Endothelial cell of umbilical vein (primary cell): Measurements from ENCODE around the gene OR5L1.

Experiments
- CTCF ChIP-seq, 2 donors: IDR thresholded peaks; 1 replicate in 1 of 2; 2 replicates in 1 of 2; pipeline ENCODE4 v1.5.1; 2011; ENCODE audit warnings: low read length in 2 of 2, mild to moderate bottlenecking in 2 of 2, moderate library complexity in 2 of 2, control low read depth in 1 of 2, inconsistent platforms in 1 of 2, low read depth in 1 of 2; ENCODE audit not compliant: insufficient read depth in 1 of 2; ENCODE audit errors: extremely low read depth in 1 of 2
- EZH2 ChIP-seq: IDR thresholded peaks from 2 replicates; pipeline ENCODE4 v1.6.1; 2012; ENCODE audit warnings: borderline replicate concordance, low read depth, mild to moderate bottlenecking, moderate library complexity, low read length, inconsistent platforms; ENCODE audit not compliant: severe bottlenecking
- GATA2 ChIP-seq: IDR thresholded peaks from 2 replicates; pipeline ENCODE4 v1.7.0; 2011; ENCODE audit warnings: low read depth, mild to moderate bottlenecking, moderate library complexity, mixed read lengths, low read length; ENCODE audit not compliant: insufficient read length, insufficient read depth
- MAX ChIP-seq: IDR thresholded peaks from 2 replicates; pipeline ENCODE4 v1.6.1; 2011; ENCODE audit not compliant: insufficient read depth, insufficient read length
- MYC ChIP-seq: IDR thresholded peaks from one replicate; pipeline ENCODE4 v1.6.1; 2011; ENCODE audit warnings: mild to moderate bottlenecking, low read depth, low read length
- POLR2A ChIP-seq: IDR thresholded peaks from 2 replicates; pipeline ENCODE4 v1.6.1; 2012; ENCODE audit warnings: low read depth, mild to moderate bottlenecking, control low read depth, low read length
- POLR2AphosphoS5 ChIP-seq: IDR thresholded peaks from 2 replicates; pipeline ENCODE4 v1.6.1; 2012; ENCODE audit warnings: low read depth, mild to moderate bottlenecking, control low read depth, low read length, moderate library complexity; ENCODE audit not compliant: insufficient read depth

DNA sequence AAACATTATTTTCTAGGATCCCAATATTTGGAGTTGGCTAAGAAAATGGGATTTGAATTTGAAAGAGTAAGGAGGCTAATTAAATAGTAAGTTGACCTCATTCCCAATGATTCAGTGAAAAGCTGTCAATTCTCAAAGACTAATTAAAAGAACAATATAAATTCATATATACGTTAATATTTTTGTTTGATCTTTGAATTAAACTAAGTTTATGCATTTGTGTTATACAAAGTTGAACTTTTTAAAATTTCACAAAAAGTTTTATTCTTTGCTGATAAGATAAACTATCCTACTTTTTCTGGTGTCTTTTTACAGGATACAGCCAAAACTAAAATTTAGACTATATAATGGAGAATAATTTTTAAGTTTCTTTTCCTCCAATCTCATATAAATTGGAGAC, at the start of gene OR5L1:
- TF ChIP-seq EZH2 = no peak
- TF ChIP-seq POLR2AphosphoS5 = no peak
- TF ChIP-seq MAX = no peak
- TF ChIP-seq CTCF (IDR thresholded peaks at IDR 0.05; ENCODE audit: extremely low read depth in 1 of 2, insufficient read depth in 1 of 2, low read depth in 1 of 2, low read length in 2 of 2) = no peak
- TF ChIP-seq POLR2A = no peak
- TF ChIP-seq MYC = no peak
- TF ChIP-seq GATA2 = no peak
